Gastrocnemius medialis (tissue), 4 donors: Measurements from ENCODE around the gene THEM4. TPM values are rescaled to one million over a fixed set of nuclear protein-coding genes. Genes with fewer than 3 reads are reported as not detected.

Experiments
- ATAC-seq, 2 donors: fragments of 150-250 bp; one replicate each; pipeline ENCODE4 v1.9.1; 2016
- DNase-seq, 2 donors: peaks; one replicate each; pipeline ENCODE4 v3.0.0-alpha.2; 2019
- H3K27ac ChIP-seq, 4 donors: fragments of 200-600 bp; sonication (generic); 1 replicate in 1 of 4; 2 replicates in 3 of 4; pipeline ENCODE4 v1.5.1; 2016 to 2018; ENCODE audit warnings: mild to moderate bottlenecking in 2 of 4, moderate library complexity in 1 of 4
- H3K27me3 ChIP-seq, 3 donors: fragments of 200-600 bp; sonication (generic) in 2 of 3; 1 replicate in 1 of 3; 2 replicates in 2 of 3; pipeline versions ENCODE4 v1.5.1 to v1.6.0; 2016 to 2019; ENCODE audit warnings: mild to moderate bottlenecking in 1 of 3, moderate library complexity in 1 of 3
- H3K36me3 ChIP-seq, 2 donors: fragments of 200-600 bp; sonication (generic) in 1 of 2; one replicate each; pipeline ENCODE4 v1.5.1; 2017 to 2018
- H3K4me1 ChIP-seq, 2 donors: fragments of 200-600 bp; sonication (generic) in 1 of 2; one replicate each; pipeline ENCODE4 v1.5.1; 2016 to 2017; ENCODE audit warnings: mild to moderate bottlenecking in 2 of 2
- H3K4me3 ChIP-seq, 4 donors: fragments of 200-600 bp; sonication (generic) in 3 of 4; 1 replicate in 1 of 4; 2 replicates in 3 of 4; pipeline ENCODE4 v1.5.1; 2016 to 2019; ENCODE audit warnings: mild to moderate bottlenecking in 2 of 4
- H3K9me3 ChIP-seq, 3 donors: fragments of 200-600 bp; sonication (generic) in 2 of 3; 1 replicate in 1 of 3; 2 replicates in 2 of 3; pipeline ENCODE4 v1.5.1; 2016 to 2019
- CTCF ChIP-seq, 5 experiments: fragments of 450-650 bp in 3 of 5; fragments of 200-600 bp in 2 of 5; sonication (generic) in 2 of 5; IDR thresholded peaks in 4 of 5; conservative IDR thresholded peaks in 1 of 5; 1 replicate in 4 of 5; 2 replicates in 1 of 5; pipeline ENCODE4 v1.5.1; 2016 to 2019; ENCODE audit warnings: antibody characterized with exemption in 5 of 5, mild to moderate bottlenecking in 3 of 5, moderate library complexity in 3 of 5
- POLR2A ChIP-seq, 2 donors: fragments of 450-650 bp; IDR thresholded peaks; one replicate each; pipeline ENCODE4 v1.6.1; 2017; ENCODE audit warnings: antibody characterized with exemption in 2 of 2, mild to moderate bottlenecking in 2 of 2, moderate library complexity in 2 of 2
- in situ Hi-C, 4 donors: fragments of 200-750 bp; cut with MboI; loops; one replicate each; pipeline versions ENCODE4 v1.15.0 to v1.8.0; 2017; ENCODE audit warnings: low sequenced_read_pairs in 4 of 4
- intact Hi-C: fragments of 100-400 bp; cut with DNase I; formaldehyde crosslinking; loops from one replicate; pipeline ENCODE4 v1.15.1; 2023; ENCODE audit warnings: low total_unique reads
- total RNA-seq, 4 donors: library from RNA; depleted of rRNA; stranded (reverse); fragments of >200 nt; gene quantifications; one replicate each; pipeline versions ENCODE4 v1.1.0 to v1.2.3, GENCODE V29; 2016

Gene THEM4
- total RNA-seq, 4 donors from 2014 or later = 7.7 to 21.8 (median 9.6) TPM

DNA sequence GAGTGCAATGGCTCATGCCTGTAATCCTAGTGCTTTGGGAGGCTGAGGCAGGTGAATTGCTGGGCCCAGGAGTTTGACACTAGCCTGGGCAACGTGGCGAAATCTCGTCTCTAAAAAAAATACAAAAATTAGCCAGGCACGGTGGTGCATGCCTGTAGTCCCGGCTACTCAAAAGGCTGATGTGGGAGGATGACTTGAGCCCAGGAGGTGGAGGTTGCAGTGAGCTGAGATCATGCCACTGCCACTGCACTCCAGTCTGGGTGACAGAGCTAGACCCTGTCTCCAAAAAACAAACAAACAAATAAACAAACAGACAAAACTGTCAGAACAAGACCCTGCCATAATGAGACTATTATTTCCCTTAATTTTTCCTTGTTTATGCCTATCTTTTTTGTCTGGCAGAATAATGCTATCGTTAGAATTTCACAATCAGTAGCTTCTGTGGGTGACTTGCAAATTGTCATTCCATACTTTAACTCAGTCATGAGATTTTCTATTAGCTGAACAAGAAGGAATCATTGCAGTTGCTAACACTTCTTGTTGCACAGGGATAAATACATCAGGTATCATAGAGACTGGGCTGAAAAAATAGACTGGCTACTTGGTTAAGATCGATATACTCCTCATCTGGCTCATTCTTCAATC is 7.5 kb upstream of the THEM4 start:
- H3K9me3 ChIP-seq = no peaks in the 10 kb centered on the region
- intact Hi-C loops (no loop called here), in situ Hi-C loops (no loop called here)
- H3K27ac ChIP-seq = no peak overlapping the region
- H3K4me1 ChIP-seq = peaks cover 0 to 7% of the 10 kb centered on the region in 2 donors
- TF ChIP-seq CTCF (IDR thresholded peaks at IDR 0.05 in 4 of 5, conservative IDR thresholded peaks at IDR 0.05 in 1 of 5) (no peak), POLR2A (IDR thresholded peaks at IDR 0.05) (no peak)
- H3K4me3 ChIP-seq = no peak overlapping the region
- DNase-seq (no peak), ATAC-seq (no peak)
- H3K27me3 ChIP-seq = no peaks in the 10 kb centered on the region
- no peaks in the 10 kb centered on the region for H3K36me3 ChIP-seq

DNA sequence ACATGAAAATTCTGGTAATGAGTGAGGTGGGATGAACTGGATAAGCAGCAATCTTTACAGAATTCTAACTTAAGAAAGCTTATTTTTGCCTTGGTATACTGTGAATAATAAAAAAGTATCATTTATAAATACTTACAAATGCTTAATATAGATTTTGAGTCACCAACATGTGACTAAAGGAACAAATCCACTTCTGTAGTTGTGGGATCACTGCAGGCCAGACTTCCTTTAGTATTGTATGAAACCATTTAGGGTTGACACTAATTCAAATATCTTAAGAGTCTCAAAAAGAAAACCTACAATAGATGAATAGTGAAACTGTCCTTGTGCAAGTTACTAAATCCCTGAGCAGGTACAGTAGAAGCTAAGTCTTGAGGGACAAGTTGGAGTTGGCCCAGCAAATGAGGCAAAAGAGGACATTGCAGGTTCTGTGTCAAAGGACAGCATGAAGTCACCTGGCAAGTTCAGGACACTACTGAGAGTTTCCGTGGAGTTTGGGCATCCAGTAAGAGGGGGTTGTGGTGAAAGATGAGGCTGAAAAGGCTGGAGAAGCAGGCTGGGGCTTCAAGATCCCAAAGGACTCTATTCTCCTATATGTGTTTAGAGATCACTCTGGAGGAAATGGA is 5.9 kb upstream of the THEM4 start:
- intact Hi-C loops = no loop called here
- H3K9me3 ChIP-seq = no peaks in the 10 kb centered on the region
- H3K4me1 ChIP-seq = peaks cover 5 to 10% of the 10 kb centered on the region in 2 donors
- H3K27me3 ChIP-seq = no peaks in the 10 kb centered on the region
- in situ Hi-C loops = no loop called here
- no peak for ATAC-seq
- no peak for DNase-seq
- no peaks in the 10 kb centered on the region for H3K36me3 ChIP-seq
- H3K4me3 ChIP-seq = no peak overlapping the region
- H3K27ac ChIP-seq = no peak overlapping the region
- TF ChIP-seq CTCF (IDR thresholded peaks at IDR 0.05 in 4 of 5, conservative IDR thresholded peaks at IDR 0.05 in 1 of 5) (no peak), POLR2A (IDR thresholded peaks at IDR 0.05) (no peak)

GRCh38 chr1:151914076-151914475 is 4.8 kb upstream of the THEM4 start:
- Histone ChIP-seq H3K27ac (no peak overlapping the region), H3K4me1 (peaks cover 8 to 14% of the 10 kb centered on the region in 2 donors), H3K4me3 (no peak overlapping the region), H3K27me3 (no peaks in the 10 kb centered on the region), H3K9me3 (no peaks in the 10 kb centered on the region), H3K36me3 (no peaks in the 10 kb centered on the region)
- in situ Hi-C loops = no loop called here
- no peak for ATAC-seq
- TF ChIP-seq CTCF (IDR thresholded peaks at IDR 0.05 in 4 of 5, conservative IDR thresholded peaks at IDR 0.05 in 1 of 5) (no peak), POLR2A (IDR thresholded peaks at IDR 0.05) (no peak)
- intact Hi-C loops = no loop called here
- no peak for DNase-seq

GRCh38 chr1:151912973-151913372 is 3.7 kb upstream of the THEM4 start:
- in situ Hi-C loops = no loop called here
- intact Hi-C loops = no loop called here
- Histone ChIP-seq H3K4me3 (no peak overlapping the region), H3K4me1 (peaks cover 14 to 17% of the 10 kb centered on the region in 2 donors), H3K27ac (no peak overlapping the region), H3K27me3 (no peaks in the 10 kb centered on the region), H3K9me3 (no peaks in the 10 kb centered on the region), H3K36me3 (no peaks in the 10 kb centered on the region)
- TF ChIP-seq POLR2A (IDR thresholded peaks at IDR 0.05) (no peak), CTCF (IDR thresholded peaks at IDR 0.05 in 4 of 5, conservative IDR thresholded peaks at IDR 0.05 in 1 of 5) (no peak)
- no peak for ATAC-seq
- DNase-seq = no peak
